ENCODE measurements around the gene DHX34.
"Not testable (repeated sequence)": the region's sequence is repeated elsewhere in the genome, so short reads cannot be mapped to it uniquely, and the experiment has no call there.

DHX34 gene

DNA sequence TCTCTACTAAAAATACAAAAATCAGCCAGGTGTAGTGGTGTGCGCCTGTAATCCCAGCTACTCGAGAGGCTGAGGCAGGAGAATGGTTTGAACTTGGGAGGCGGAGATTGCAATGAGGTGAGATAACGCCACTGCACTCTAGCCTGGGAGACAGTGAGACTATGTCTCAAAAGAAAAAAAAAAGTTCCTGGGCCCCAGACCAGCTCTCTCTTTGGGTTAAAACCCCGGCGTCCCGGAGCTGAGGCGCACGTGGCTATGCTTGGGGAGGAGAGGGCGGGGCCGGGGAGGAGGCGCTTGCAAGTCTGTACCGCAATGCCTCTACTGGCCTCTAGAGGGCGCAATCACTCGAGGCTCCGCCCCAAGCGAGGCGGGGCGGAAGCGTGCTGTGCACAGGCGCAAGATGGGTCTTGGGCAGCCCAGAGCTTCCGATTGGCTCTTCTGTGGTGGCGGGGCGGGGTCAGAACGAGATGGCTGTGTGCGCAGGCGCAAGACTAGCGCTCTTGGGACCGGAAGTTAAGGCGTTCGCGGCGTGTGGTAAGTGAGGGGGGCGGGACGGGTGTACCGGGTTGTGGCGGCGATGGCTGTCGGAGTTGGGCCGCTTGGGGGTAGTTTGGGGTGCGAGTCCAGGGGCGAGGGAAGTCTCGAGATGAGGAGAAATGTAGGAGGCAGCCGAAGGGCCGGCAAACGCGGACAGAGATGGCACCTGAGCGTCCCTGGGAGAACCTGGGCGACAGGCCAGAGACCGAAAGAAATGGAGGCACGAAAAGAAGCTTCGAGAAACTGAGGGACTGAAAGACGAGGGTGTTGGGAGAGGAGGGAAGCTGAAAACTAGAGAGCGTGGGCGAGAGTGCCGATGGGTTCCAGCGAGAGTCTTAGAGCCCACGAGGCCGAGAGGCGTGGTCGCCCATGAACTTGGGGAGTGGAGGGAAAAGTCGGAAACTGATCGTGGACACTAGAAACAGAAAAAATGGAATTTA lies at the start of gene DHX34:
DHX34 (plus strand) TSS at position 497 of the 977 bp plus-strand sequence. CDS start 3,716 bp downstream, outside the sequence.
- peak; percentile 95 to 99 (median 98) for DNase-seq (ENCODE audit: low read depth in 3 of 3)

- not testable (repeated sequence) for DNase-seq (ENCODE audit: low read depth in 3 of 3)
Observed at GRCh38 chr19:47300867-47301266, 48.2 kb upstream of the DHX34 start.

- no peak for DNase-seq (ENCODE audit: low read depth in 3 of 3)
Observed at GRCh38 chr19:47302249-47302648, 46.9 kb upstream of the DHX34 start.

GRCh38 chr19:47303966-47304365 lies 45.1 kb upstream of the DHX34 start:
- DNase-seq (ENCODE audit: low read depth in 3 of 3), result no peak

GRCh38 chr19:47305309-47305751 lies 43.8 kb upstream of the DHX34 start:
- peak; percentile 18 to 45 (median 31) for DNase-seq (ENCODE audit: low read depth in 3 of 3)

DNA sequence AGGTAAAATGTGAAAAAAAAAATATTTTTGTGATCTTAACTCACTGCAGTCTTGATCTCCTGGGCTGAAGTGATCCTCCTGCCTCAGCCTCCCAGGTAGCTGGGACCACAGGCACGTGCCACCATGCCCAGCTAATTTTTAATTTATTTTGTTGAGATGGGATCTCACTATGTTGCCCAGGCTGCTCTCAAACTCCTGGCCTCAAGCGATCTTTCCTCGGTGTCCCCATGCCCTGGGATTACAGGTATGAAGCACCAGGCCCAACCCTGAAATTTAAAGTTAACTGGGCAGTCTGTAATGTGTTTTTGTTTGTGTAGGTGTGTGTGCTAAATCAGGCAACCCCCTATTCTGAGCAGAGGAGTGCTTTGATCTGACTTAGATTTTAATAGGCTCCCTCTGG lies 42.8 kb upstream of the DHX34 start:
- no peak for DNase-seq (ENCODE audit: low read depth in 3 of 3)

GRCh38 chr19:47309038-47309437 lies 40.1 kb upstream of the DHX34 start:
- DNase-seq (ENCODE audit: low read depth in 3 of 3), result no peak

- DNase-seq (ENCODE audit: low read depth in 3 of 3), result no peak
Observed at GRCh38 chr19:47309608-47310007, 39.5 kb upstream of the DHX34 start, which contains the start of gene C5AR1. TSS of gene C5AR1 (plus strand) at chr19:47309861. CDS start at chr19:47309896, 35 bp downstream.

GRCh38 chr19:47310323-47310722 lies 38.8 kb upstream of the DHX34 start:
- DNase-seq (ENCODE audit: low read depth in 3 of 3), result no peak

DNA sequence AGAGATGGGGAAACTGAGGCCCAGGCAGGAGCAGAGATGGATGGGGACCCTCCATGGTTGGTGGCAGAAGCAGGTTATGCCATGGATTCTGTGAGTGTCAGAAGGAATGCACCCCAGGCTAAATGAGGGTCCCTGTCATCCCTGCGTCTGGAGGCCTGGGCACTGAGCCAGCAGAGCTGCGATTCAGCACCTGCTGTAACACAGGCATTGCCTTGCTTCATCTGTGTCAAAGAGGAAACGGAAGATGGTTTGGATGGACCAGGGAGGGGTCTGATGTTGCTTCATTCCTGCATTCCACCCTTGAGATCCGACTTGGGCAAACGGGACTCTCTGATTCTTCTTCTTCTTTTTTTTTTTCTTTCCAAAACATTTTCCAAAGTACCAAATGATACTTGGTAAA lies 38.3 kb upstream of the DHX34 start:
- DNase-seq (ENCODE audit: low read depth in 3 of 3), result no peak

DNA sequence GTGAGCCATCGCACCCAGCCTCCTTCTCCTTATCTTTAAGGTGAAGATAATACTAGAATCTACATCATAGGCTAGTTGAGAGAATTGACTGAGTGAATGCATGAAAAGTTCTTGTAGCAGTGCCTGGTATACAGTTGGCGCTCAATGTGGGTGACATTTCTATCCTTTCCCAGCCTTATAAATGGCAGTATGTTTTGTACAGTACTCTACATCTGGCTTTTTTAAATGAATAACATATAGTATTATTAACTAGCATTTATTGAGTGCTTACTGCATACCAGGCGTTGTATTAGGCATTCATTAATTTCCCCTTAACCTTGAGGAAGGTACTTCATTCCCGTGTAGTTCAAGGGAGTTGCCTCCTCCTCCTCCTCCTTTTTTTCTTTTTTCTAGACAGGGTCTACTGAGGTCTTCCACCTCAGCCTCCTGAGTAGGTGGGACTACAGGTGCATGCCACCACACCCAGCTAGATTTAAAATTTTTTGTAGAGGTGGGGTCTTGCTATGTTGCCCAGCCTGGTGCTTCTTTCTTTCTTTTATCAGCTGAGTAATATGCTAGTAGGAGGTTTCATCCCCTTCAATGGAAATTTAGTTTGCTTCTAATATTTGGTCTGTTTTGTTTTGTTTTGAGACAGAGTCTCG lies 36.6 kb upstream of the DHX34 start:
- no peak for DNase-seq (ENCODE audit: low read depth in 3 of 3)

GRCh38 chr19:47313754-47314295 lies 35.3 kb upstream of the DHX34 start:
- no peak for DNase-seq (ENCODE audit: low read depth in 3 of 3)

DNA sequence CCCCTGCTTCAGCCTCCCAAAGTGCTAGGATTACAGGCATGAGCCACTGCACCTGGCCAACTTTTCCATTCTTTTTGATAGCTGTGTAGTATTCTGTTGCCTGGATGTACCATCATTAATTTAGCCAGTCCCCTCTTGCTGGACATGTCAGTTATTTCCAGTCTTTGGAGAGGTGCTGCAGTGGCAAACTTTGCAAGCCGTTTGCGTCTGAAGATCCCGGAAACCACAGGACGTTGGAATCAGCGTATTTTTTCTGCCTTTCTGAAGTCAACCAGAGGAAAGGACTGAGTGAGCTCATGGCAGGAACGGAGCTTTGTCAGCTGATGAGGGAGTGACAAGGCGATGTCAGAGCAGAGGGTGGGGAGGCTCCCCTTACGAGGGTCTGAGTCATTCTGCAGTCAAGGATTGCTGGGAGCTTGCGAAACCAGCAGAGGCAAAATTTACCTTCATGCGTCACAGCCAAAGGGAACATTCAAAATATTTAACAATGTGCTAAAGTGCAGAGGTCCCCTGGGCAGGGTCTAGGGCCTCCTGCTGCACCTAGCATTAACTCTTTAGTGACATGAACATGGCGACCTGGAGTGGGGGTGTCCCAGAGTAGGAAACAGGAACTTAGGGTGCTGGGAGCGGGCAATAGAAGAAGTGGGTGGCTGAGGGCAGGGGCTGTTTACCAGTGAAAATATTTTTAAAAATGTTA lies 33.8 kb upstream of the DHX34 start:
- peak in 1 of 3 experiments; percentile 7 for DNase-seq (ENCODE audit: low read depth in 3 of 3)

- no peak for DNase-seq (ENCODE audit: low read depth in 3 of 3)
Observed at GRCh38 chr19:47316513-47316912, 32.6 kb upstream of the DHX34 start.

GRCh38 chr19:47319923-47320871 lies 28.9 kb upstream of the DHX34 start:
- no peak for DNase-seq (ENCODE audit: low read depth in 3 of 3)

DNA sequence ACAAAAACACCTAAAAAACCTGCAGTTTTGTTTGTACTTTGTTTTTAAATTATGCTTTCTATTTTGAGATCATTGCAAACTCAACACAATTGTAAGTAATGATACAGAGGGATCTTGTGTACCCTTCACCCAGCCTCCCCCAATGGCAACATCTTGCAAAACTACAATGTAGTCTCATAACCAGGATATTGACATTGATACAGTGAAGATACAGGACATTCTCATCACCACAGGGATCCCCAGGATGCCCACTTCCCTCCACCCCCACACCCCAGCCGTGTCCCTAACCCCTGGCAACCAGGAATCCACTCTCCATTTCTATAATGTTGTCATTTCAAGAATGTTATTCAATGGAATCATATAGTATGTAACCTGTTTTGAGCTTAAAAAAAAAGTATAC lies 27.5 kb upstream of the DHX34 start:
- no peak for DNase-seq (ENCODE audit: low read depth in 3 of 3)

DNA sequence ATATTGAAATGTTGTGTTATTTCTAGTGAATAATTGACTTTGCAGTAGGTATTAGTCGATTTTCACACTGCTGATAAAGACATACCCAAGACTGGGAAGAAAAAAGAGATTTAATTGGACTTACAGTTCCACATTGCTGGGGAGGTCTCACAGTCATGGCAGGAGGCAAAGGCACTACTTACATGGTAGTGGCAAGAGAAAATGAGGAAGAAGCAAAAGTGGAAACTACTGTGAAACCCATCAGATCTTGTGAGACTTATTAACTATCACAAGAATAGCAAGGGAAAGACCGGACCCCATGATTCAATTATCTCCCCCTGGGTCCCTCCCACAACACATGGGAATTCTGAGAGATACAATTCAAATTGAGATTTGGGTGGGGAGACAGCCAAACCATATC lies 27.1 kb upstream of the DHX34 start:
- no peak for DNase-seq (ENCODE audit: low read depth in 3 of 3)

- DNase-seq (ENCODE audit: low read depth in 3 of 3), result no peak
Observed at GRCh38 chr19:47323409-47323808, 25.7 kb upstream of the DHX34 start.

GRCh38 chr19:47323872-47324271 lies 25.2 kb upstream of the DHX34 start:
- DNase-seq (ENCODE audit: low read depth in 3 of 3), result no peak

GRCh38 chr19:47324502-47324901 lies 24.6 kb upstream of the DHX34 start:
- no peak for DNase-seq (ENCODE audit: low read depth in 3 of 3)

DNA sequence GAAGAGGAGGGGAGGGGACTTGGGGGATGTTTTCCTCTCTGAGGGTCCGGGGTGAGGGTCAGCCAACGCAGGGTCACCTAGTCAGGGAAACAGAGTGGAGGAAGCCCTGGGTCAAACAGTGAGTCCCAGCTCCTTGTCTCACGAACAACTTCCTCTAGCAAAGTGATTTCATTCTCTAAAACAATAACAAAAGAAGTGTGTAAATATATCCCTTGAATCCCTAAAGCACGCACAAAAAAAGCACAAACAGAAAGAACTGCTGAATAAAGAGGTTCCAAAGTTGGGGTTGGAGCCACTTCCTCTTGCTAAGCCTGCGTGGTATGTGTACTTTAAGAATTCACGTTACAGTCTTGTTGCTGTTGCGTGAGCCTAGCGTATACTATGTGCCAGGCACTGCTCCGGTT lies 18.6 kb upstream of the DHX34 start:
- DNase-seq (ENCODE audit: low read depth in 3 of 3), result no peak
